Lower leg skin (tissue), 3 donors: Measurements from ENCODE around the gene KCNQ4.

ENCODE experiments used
- POLR2A ChIP-seq, 2 donors: fragments of 450-650 bp; IDR thresholded peaks; one replicate each; pipeline ENCODE4 v1.6.1; 2016 to 2017; ENCODE audit warnings: antibody characterized with exemption in 2 of 2, mild to moderate bottlenecking in 1 of 2, moderate library complexity in 1 of 2
- TF ChIP-seq, protein P1 (sequence below), 3 donors: fragments of 450-650 bp; IDR thresholded peaks; one replicate each; pipeline ENCODE4 v1.5.1; 2016; ENCODE audit warnings: antibody characterized with exemption in 3 of 3, mild to moderate bottlenecking in 3 of 3, moderate library complexity in 2 of 3

DNA sequence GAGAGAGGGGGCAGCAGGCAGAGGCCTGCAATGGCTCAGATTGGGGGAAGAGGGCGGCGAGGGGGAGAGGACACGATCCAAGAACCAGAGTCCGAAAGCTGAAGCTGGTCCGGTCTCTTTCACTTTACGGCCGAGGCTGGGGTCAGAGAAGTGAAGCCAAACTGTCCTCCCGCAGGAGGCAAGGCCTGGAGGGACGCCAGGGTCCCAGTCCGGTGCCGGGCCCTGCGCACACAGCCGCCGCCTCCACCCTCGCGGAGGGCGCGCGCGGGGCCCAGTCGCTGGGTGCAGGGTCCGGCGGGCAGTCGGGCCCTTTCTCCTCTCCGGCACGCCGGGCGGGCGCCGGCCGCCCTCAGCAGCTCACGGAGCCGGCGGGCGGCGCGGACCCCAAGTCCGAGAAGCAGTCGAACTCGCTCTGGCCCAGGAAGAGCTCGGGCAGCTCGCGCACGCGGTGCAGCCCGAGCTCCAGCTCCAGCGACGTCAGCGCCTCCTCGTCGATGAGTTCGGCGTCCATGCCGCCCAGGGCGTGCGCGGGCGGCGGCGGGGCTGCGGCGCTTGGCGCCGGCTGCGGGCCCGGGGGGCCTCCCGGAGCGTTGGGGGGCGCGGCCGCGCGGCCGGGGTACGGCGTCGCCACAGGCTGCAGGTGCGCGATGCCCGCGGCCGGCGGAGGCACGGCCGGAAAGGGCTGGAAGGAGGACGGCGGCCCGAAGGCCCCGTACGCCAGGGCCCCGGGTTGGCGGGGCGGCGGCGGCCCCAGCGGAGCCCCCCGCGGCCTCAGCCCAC, 77.8 kb downstream of the KCNQ4 start:
- TF ChIP-seq, protein P1, sequence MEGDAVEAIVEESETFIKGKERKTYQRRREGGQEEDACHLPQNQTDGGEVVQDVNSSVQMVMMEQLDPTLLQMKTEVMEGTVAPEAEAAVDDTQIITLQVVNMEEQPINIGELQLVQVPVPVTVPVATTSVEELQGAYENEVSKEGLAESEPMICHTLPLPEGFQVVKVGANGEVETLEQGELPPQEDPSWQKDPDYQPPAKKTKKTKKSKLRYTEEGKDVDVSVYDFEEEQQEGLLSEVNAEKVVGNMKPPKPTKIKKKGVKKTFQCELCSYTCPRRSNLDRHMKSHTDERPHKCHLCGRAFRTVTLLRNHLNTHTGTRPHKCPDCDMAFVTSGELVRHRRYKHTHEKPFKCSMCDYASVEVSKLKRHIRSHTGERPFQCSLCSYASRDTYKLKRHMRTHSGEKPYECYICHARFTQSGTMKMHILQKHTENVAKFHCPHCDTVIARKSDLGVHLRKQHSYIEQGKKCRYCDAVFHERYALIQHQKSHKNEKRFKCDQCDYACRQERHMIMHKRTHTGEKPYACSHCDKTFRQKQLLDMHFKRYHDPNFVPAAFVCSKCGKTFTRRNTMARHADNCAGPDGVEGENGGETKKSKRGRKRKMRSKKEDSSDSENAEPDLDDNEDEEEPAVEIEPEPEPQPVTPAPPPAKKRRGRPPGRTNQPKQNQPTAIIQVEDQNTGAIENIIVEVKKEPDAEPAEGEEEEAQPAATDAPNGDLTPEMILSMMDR (IDR thresholded peaks at IDR 0.05), result no peak
- no peak for TF ChIP-seq POLR2A (IDR thresholded peaks at IDR 0.05)
